Tongue (tissue), 2 donors: ENCODE measurements around the gene ACVR1. TPM values are rescaled to one million over a fixed set of nuclear protein-coding genes. Genes with fewer than 3 reads are reported as not detected.
"Not testable (repeated sequence)": the region's sequence is repeated elsewhere in the genome, so short reads cannot be mapped to it uniquely, and the experiment has no call there.

Experiments
- DNase-seq: peaks from one replicate; pipeline ENCODE4 v3.0.0-alpha.2; 2015
- total RNA-seq: library from RNA; depleted of rRNA; stranded (reverse); fragments of >200 nt; gene quantifications from one replicate; pipeline ENCODE4 v1.2.3, GENCODE V29; 2014

The ACVR1 gene
- total RNA-seq, 1 donor from 2014 or later: 26.8 TPM

- not testable (repeated sequence) for DNase-seq
Observed at GRCh38 chr2:157826644-157827043, 49.5 kb downstream of the ACVR1 start.

DNA sequence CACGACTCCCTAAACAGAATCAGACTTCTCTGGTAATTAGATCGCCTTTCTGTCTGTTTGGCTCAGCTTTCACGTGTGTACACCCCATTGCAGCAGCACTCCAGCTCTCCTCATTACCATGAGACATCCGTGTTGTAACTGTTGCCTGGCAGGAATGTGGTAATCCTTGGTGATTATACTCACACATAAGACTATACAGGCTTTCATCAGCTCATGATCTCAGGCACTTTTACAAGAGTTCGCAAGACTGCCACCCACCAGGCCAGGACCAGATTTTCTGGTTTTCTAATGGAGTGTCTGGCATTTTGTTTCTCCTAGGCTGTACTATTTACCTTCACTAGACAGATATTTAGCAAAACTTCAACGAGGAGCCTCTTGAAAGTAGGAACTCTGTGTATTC is 50.2 kb downstream of the ACVR1 start:
- DNase-seq: peak; percentile 54

DNA sequence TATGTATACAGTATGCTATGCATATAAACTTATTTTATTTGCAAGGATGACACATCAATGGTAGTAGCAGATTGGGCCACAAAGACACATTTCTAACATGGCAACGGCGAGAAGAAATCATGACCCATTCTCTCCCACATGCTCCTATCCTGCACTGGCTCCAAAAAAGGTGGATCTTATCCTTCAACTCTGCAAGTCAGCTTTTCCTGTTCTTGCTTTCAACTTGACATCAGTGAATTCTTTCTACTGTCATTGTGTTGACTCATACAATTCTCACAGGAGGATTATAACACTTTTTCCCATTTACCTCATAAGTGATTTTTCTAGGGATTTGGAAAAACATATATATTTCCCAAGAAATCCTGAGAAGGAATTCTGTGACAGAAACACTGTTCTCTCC is 53.1 kb downstream of the ACVR1 start:
- no peak for DNase-seq

GRCh38 chr2:157822533-157822932 is 53.6 kb downstream of the ACVR1 start:
- DNase-seq: no peak

DNA sequence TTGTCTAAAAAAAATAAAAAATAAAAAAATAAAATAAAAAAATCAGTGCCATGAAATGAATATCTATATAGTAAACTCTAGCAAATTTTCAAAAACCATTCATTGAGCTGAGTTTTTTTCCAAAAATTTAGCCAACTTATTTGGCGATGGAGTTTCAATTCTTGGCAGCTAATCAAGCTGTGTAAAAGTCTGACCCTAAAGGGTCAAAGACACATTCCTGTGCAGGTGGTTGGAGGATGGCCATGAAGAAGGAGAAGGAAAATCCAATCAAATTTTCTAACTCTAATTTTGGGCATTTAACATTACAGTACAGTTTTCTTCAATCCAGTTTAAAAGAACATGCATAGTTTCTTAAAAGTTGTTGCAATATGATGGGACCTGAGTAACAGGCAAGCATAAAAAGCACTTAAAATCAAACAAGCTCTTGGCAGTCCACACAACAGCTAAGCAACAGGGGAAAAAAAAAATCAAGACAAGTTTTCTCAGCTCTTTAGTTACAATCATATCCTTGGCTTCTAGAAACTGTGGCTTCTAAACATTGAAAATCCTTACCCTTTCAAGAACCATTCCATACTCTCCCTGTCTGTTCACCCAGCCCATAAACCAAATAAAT is 54.5 kb downstream of the ACVR1 start:
- no peak for DNase-seq

GRCh38 chr2:157820193-157820592 is 55.9 kb downstream of the ACVR1 start:
- no peak for DNase-seq

DNA sequence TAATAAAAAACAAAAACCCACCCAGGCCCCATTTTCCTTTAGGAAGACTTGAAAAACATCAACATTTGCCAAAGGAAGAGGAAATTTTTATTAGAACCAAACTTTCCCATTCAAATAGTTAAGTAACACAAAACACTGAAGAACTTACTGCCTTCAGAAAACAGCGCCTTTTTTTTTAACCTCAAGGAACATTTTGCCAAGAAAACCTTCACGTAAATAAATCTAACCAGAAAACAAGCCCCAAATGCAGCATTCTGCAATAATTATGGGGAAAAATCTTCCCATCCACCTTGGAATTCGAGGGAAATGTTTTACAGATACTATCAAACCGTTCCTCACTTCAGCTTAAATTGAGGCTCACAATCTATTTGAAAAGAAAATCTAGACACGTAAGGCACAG is 56.4 kb downstream of the ACVR1 start:
- DNase-seq: no peak

- DNase-seq: no peak
Observed at GRCh38 chr2:157818227-157818626, 57.9 kb downstream of the ACVR1 start.

DNA sequence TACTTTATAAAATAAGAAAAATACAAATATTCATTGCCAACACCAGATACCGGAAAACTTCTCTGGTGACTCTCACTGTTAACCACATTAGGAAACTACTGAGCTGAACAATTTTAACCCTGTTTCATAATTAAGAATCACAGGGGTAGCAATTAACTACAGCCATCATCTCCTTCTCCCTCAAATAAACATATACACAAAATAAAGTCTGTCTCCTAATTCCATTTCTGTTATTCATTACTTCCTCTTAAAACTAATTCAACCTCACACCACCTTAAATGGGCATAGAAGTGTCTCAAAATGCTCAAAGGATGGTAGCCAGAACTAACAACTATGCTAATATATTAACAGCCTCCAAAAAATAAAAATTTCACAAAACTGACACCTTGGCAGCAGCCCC is 60.7 kb downstream of the ACVR1 start:
- DNase-seq: no peak

GRCh38 chr2:157813467-157813866 is 62.7 kb downstream of the ACVR1 start:
- DNase-seq: no peak

- DNase-seq: no peak
Observed at GRCh38 chr2:157810037-157810436, 66.1 kb downstream of the ACVR1 start.

DNA sequence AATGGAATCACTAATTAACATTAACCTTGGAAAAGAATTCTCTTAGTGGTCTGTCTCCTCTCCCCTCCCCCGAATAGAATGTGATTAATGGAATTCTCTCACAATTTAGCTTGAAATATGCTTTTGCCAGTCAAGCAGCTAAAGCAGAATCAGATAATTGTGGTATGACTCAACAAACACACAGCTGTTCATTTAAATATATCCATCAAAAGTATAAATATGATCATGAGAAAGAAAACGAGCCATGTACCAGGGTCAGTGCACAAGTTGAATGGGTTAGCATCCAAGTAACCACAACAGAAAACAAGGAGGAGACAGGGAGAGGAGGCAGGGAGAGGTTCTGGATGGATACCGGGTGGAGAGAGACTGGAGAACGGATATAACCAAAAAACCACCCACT is 66.9 kb downstream of the ACVR1 start:
- no peak for DNase-seq

DNA sequence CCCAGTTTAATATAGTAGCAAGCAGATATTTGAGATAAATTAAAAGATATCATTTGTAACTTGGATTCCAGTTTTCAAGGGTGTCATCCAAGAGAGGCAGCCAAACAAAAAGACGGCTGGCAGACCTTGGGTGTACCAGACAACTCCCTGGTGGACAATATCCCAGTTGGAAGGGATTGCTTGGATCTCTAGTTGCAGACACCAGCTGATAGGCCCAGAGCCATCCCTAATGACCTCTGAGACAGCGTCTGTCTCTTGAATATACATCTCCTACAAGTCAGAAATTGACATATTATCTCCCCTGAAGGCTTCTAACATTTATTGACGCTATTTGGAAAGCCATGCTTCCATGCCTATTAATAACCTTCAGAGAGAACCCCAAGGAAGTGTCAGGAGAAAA is 67.7 kb downstream of the ACVR1 start:
- no peak for DNase-seq

- no peak for DNase-seq
Observed at GRCh38 chr2:157806426-157807077, 69.6 kb downstream of the ACVR1 start.

GRCh38 chr2:157805519-157805918 is 70.6 kb downstream of the ACVR1 start:
- DNase-seq: no peak

GRCh38 chr2:157804355-157804754 is 71.8 kb downstream of the ACVR1 start:
- no peak for DNase-seq

GRCh38 chr2:157803952-157804351 is 72.2 kb downstream of the ACVR1 start:
- DNase-seq: no peak

GRCh38 chr2:157803476-157803875 is 72.7 kb downstream of the ACVR1 start:
- DNase-seq: no peak

DNA sequence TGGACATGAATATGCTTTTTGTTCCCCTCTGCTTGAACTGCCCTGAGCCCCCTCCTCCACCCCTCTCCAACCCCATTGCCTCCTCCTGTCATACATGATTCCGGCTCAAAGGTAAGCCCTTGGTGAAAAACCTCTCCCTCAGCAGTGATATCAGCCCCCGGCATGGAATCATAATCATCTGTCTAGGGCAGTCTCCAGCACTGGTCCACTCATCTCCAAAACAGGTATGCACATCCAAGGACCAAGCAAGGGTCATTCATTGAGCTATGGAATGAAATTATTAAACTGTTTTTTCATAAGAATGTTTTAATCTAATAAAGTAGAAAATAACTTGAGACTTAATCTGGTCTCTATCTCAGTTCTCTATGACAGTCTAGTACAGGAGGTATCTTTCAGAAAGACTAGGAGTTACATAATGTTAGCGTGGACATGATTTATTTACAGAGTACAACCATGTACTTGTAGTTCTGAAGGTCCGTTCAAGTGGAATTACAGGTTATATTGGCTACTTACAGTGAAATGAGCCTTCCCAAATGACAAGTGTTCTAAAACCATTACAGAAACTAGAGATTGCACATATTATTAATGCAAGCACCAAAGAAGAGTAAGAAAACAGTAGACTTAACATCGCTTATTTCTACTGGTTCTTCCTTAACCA is 75.2 kb downstream of the ACVR1 start:
- DNase-seq: no peak

DNA sequence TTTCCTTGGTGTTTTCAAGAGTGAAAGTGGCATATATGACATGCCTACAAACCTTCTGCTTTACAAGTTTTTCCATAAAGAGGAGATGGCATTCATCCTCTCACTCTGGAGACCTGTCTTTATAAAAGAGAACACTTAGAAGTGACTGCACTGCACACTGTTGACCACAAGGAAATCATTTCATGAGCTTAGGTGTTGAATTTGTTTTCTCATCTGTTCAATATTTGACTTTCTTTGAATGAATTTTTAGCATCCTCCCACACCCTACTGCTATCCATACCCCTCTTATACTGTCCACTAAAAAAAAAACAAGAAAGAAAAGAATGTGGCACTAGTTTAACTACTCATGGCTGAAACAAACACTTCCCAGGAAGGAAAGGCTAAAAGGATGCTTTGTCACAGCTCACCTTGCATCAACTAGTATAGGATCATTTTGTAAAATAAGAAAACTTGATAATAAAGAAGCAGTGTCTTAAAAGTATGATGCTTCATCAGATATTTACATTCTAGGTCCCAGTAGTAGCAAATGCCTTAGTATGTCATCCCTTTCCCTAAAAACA is 83.0 kb downstream of the ACVR1 start:
- no peak for DNase-seq

GRCh38 chr2:157792335-157793052 is 83.6 kb downstream of the ACVR1 start:
- no peak for DNase-seq

DNA sequence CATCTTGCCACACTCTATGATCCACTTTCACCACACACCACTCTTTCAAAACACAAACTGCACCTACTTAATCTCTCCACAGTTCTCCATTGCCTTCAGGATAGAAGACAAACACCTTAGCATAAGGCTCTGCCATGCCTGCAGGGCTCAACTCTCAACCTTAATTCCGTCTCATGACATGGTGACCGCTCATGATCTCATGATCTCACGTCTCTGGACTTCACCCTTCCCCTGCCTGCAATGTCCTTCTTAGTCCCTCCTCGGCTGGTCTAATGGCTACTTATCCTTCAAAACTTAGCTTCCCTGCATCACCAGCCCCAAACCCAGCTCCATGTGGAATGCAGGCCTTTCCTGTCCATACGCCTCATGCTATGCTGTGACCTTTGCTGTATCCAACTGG is 85.3 kb downstream of the ACVR1 start:
- DNase-seq: no peak
